Mesendoderm (in vitro differentiated cells): Measurements from ENCODE around the gene VPS54.
A peak's percentile ranks its signal among the peaks of the same experiment; 100 is the strongest.

Experiments
- DNase-seq: peaks from one replicate; pipeline ENCODE4 v3.0.0; 2013
- H2AK5ac ChIP-seq: 2 replicates; pipeline ENCODE4 v1.6.1; 2013; ENCODE audit warnings: low read length, inconsistent platforms
- H2BK120ac ChIP-seq: 2 replicates; pipeline ENCODE4 v1.6.1; 2013; ENCODE audit warnings: low read depth, mild to moderate bottlenecking, low read length, moderate library complexity, mixed read lengths
- H2BK15ac ChIP-seq: replicated peaks from 2 replicates; pipeline ENCODE4 v1.6.1; 2013; ENCODE audit warnings: low read depth, mild to moderate bottlenecking, moderate library complexity
- H2BK5ac ChIP-seq: 2 replicates; pipeline ENCODE4 v1.6.1; 2013; ENCODE audit warnings: low read length, inconsistent platforms
- H3K18ac ChIP-seq: 2 replicates; pipeline ENCODE4 v1.6.1; 2013; ENCODE audit warnings: mild to moderate bottlenecking, low read length, mixed read lengths
- H3K23ac ChIP-seq: one replicate; pipeline ENCODE4 v1.6.1; 2013; ENCODE audit warnings: low read length
- H3K27ac ChIP-seq: 2 replicates; pipeline ENCODE4 v1.5.1; 2013; ENCODE audit warnings: low read depth, mild to moderate bottlenecking, inconsistent platforms, low read length, moderate library complexity
- H3K27me3 ChIP-seq: 2 replicates; pipeline ENCODE4 v1.6.1; 2013; ENCODE audit warnings: low read length, control low read depth, mild to moderate bottlenecking, inconsistent platforms; ENCODE audit not compliant: insufficient read depth, poor library complexity
- H3K36me3 ChIP-seq: 2 replicates; pipeline ENCODE4 v1.6.1; 2013; ENCODE audit warnings: low read length, inconsistent platforms; ENCODE audit not compliant: control insufficient read depth, insufficient read depth
- H3K4ac ChIP-seq: one replicate; pipeline ENCODE4 v1.6.1; 2013; ENCODE audit warnings: low read depth, mild to moderate bottlenecking, low read length, moderate library complexity
- H3K4me1 ChIP-seq: 2 replicates; pipeline ENCODE4 v1.6.1; 2013; ENCODE audit warnings: low read depth, low read length, inconsistent platforms; ENCODE audit not compliant: control insufficient read depth
- H3K4me2 ChIP-seq: 2 replicates; pipeline ENCODE4 v1.6.1; 2013; ENCODE audit warnings: low read length
- H3K4me3 ChIP-seq: 2 replicates; pipeline ENCODE4 v1.5.1; 2013; ENCODE audit warnings: mild to moderate bottlenecking, low read length
- H3K56ac ChIP-seq: one replicate; pipeline ENCODE4 v1.6.1; 2013; ENCODE audit warnings: low read length
- H3K79me1 ChIP-seq: 2 replicates; pipeline ENCODE4 v1.6.1; 2013; ENCODE audit warnings: low read length, inconsistent platforms
- H3K79me2 ChIP-seq: 2 replicates; pipeline ENCODE4 v1.6.1; 2013; ENCODE audit warnings: mild to moderate bottlenecking, low read length; ENCODE audit not compliant: control insufficient read depth, insufficient read depth
- H3K9ac ChIP-seq: 2 replicates; pipeline ENCODE4 v1.6.1; 2013; ENCODE audit warnings: low read length, inconsistent platforms
- H4K5ac ChIP-seq: one replicate; pipeline ENCODE4 v1.6.1; 2013; ENCODE audit warnings: low read length
- H4K8ac ChIP-seq: one replicate; pipeline ENCODE4 v1.6.1; 2013; ENCODE audit warnings: low read depth, mild to moderate bottlenecking, control low read depth, low read length, moderate library complexity
- WGBS: extraction: QIAGEN DNeasy Blood & Tissue Kit; methylation state at CpG from one replicate; pipeline ENCODE4 v1.1.7; 2013; ENCODE audit warnings: low lambda C conversion rate, missing lambda C conversion rate; ENCODE audit not compliant: insufficient coverage; ENCODE audit errors: extremely low coverage; 5-methylcytosine and 5-hydroxymethylcytosine counted together

Gene VPS54

GRCh38 chr2:63891488-63892030, 127.7 kb downstream of the VPS54 start:
- Histone ChIP-seq H4K5ac (no peak overlapping the region), H3K18ac (no peak overlapping the region), H3K27ac (no peak overlapping the region), H3K27me3 (no peaks in the 10 kb centered on the region), H2BK15ac (no peak overlapping the region), H3K79me1 (peaks cover under 1% of the 10 kb centered on the region), H3K9ac (no peak overlapping the region), H4K8ac (no peak overlapping the region), H3K4ac (no peak overlapping the region), H2BK120ac (no peak overlapping the region), H3K4me1 (peaks cover 2% of the 10 kb centered on the region), H2AK5ac (no peak overlapping the region), H2BK5ac (no peak overlapping the region), H3K4me2 (no peak overlapping the region), H3K79me2 (no peaks in the 10 kb centered on the region), H3K4me3 (no peak overlapping the region), H3K56ac (no peak overlapping the region), H3K23ac (no peak overlapping the region), H3K36me3 (peaks cover 2% of the 10 kb centered on the region)
- no CpG with 5 or more reads among the region's 1 CpG for WGBS
- DNase-seq, result no peak

- H3K79me1 ChIP-seq, result peaks cover 3% of the 10 kb centered on the region
- H2BK15ac ChIP-seq, result no peak overlapping the region
- no peaks in the 10 kb centered on the region for H3K79me2 ChIP-seq
- H2BK120ac ChIP-seq, result no peak overlapping the region
- H4K5ac ChIP-seq, result no peak overlapping the region
- H2AK5ac ChIP-seq, result no peak overlapping the region
- no peak overlapping the region for H3K4ac ChIP-seq
- no CpG with 5 or more reads among the region's 2 CpGs for WGBS
- no peak overlapping the region for H3K9ac ChIP-seq
- H3K18ac ChIP-seq, result no peak overlapping the region
- no peak overlapping the region for H3K4me2 ChIP-seq
- H3K36me3 ChIP-seq, result peaks cover 5% of the 10 kb centered on the region
- peaks cover 2% of the 10 kb centered on the region for H3K4me1 ChIP-seq
- no peaks in the 10 kb centered on the region for H3K27me3 ChIP-seq
- H3K56ac ChIP-seq, result no peak overlapping the region
- H2BK5ac ChIP-seq, result no peak overlapping the region
- no peak overlapping the region for H3K23ac ChIP-seq
- DNase-seq, result peak; percentile 11
- no peak overlapping the region for H3K27ac ChIP-seq
- H3K4me3 ChIP-seq, result no peak overlapping the region
- no peak overlapping the region for H4K8ac ChIP-seq
These were observed 128.6 kb downstream of the VPS54 start for GRCh38 chr2:63890678-63891077.

- H3K18ac ChIP-seq, result peak overlapping the region; percentile 8
- H3K36me3 ChIP-seq, result peaks cover 5% of the 10 kb centered on the region
- no peak overlapping the region for H3K4me3 ChIP-seq
- H2BK5ac ChIP-seq, result peak overlapping the region; percentile 68
- H4K8ac ChIP-seq, result no peak overlapping the region
- peak overlapping the region; percentile 57 for H3K27ac ChIP-seq
- H3K27me3 ChIP-seq, result no peaks in the 10 kb centered on the region
- H3K9ac ChIP-seq, result peak overlapping the region; percentile 15
- peak; percentile 85 for DNase-seq
- peak overlapping the region; percentile 66 for H3K56ac ChIP-seq
- no peaks in the 10 kb centered on the region for H3K79me2 ChIP-seq
- peaks cover 3% of the 10 kb centered on the region for H3K79me1 ChIP-seq
- no peak overlapping the region for H2BK15ac ChIP-seq
- WGBS, result 100% methylated on average over 2 of the region's 6 CpGs
- H2AK5ac ChIP-seq, result no peak overlapping the region
- H2BK120ac ChIP-seq, result no peak overlapping the region
- no peak overlapping the region for H3K4ac ChIP-seq
- peaks cover 2% of the 10 kb centered on the region for H3K4me1 ChIP-seq
- H3K23ac ChIP-seq, result no peak overlapping the region
- H3K4me2 ChIP-seq, result no peak overlapping the region
- no peak overlapping the region for H4K5ac ChIP-seq
These were observed 130.5 kb downstream of the VPS54 start for GRCh38 chr2:63888490-63889402.

GRCh38 chr2:63888053-63888452, 131.2 kb downstream of the VPS54 start:
- Histone ChIP-seq H2BK5ac (no peak overlapping the region), H3K27me3 (no peaks in the 10 kb centered on the region)

GRCh38 chr2:63886445-63886844, 132.8 kb downstream of the VPS54 start:
- no peak overlapping the region for H3K18ac ChIP-seq
- no CpG with 5 or more reads among the region's 2 CpGs for WGBS

More at GRCh38 chr2:63888053-63888452, 131.2 kb downstream of the VPS54 start:
- Histone ChIP-seq H3K4me2 (no peak overlapping the region), H3K27ac (no peak overlapping the region), H2BK120ac (no peak overlapping the region), H4K5ac (no peak overlapping the region), H3K23ac (no peak overlapping the region), H3K56ac (no peak overlapping the region), H3K79me2 (no peaks in the 10 kb centered on the region), H2BK15ac (no peak overlapping the region), H3K4me3 (no peak overlapping the region), H3K79me1 (peaks cover 6% of the 10 kb centered on the region), H3K4ac (no peak overlapping the region), H4K8ac (no peak overlapping the region), H3K18ac (no peak overlapping the region), H3K9ac (no peak overlapping the region), H3K4me1 (peaks cover 2% of the 10 kb centered on the region), H2AK5ac (no peak overlapping the region), H3K36me3 (peaks cover 7% of the 10 kb centered on the region)
- no CpG with 5 or more reads among the region's 2 CpGs for WGBS
- DNase-seq, result no peak

More at GRCh38 chr2:63886445-63886844, 132.8 kb downstream of the VPS54 start:
- H3K4me2 ChIP-seq, result no peak overlapping the region
- no peak overlapping the region for H3K56ac ChIP-seq
- peaks cover 2% of the 10 kb centered on the region for H3K4me1 ChIP-seq
- H3K79me2 ChIP-seq, result peaks cover 4% of the 10 kb centered on the region
- no peak overlapping the region for H2BK15ac ChIP-seq
- no peak overlapping the region for H3K9ac ChIP-seq
- no peak overlapping the region for H2BK120ac ChIP-seq
- no peak overlapping the region for H2BK5ac ChIP-seq
- no peak overlapping the region for H3K27ac ChIP-seq
- no peak overlapping the region for H4K8ac ChIP-seq
- no peak overlapping the region for H3K4me3 ChIP-seq
- H4K5ac ChIP-seq, result no peak overlapping the region
- H2AK5ac ChIP-seq, result no peak overlapping the region
- no peak for DNase-seq
- H3K4ac ChIP-seq, result no peak overlapping the region
- H3K27me3 ChIP-seq, result no peaks in the 10 kb centered on the region
- H3K23ac ChIP-seq, result no peak overlapping the region
- peaks cover 7% of the 10 kb centered on the region for H3K36me3 ChIP-seq
- peaks cover 9% of the 10 kb centered on the region for H3K79me1 ChIP-seq
